ENCODE measurements around the gene ROBO2.

ROBO2 gene

DNA sequence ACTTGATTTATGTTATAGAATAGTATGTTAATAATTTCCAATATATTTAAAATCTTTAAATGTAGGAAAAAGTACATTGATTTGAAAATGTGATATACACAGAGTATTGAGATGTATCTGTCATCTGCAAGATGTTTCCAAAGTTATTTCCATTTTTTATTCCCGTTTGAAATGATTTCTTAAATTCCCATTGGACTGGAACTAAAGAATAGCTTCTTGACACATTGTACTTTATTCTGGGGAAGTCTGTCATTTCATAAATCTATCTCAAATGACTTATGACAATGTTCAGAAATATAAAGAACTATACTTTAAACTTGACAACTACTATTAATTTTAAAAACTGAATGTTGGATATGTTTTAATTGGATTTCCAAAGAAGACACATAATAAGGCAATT, 489.6 kb downstream of the ROBO2 start:
- no peak for DNase-seq

DNA sequence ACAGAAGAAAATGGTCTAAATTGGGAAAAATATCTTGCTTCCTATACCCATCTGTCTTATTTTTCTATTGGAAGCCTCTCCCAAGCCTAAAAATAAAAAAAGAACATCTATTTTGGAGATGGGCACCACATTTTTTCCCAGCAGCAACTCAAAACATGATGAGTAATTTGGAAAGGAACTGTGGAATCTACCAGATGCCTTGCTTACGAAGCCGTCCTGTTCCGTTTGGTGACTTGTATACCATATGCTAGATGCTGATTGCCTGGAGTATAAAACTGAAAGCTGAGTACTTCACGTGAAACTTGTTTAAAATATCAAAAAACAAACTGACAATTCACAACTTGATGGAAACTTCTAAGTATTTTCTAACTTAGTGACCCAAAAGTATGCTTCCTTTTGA, 491.0 kb downstream of the ROBO2 start:
- DNase-seq = no peak

DNA sequence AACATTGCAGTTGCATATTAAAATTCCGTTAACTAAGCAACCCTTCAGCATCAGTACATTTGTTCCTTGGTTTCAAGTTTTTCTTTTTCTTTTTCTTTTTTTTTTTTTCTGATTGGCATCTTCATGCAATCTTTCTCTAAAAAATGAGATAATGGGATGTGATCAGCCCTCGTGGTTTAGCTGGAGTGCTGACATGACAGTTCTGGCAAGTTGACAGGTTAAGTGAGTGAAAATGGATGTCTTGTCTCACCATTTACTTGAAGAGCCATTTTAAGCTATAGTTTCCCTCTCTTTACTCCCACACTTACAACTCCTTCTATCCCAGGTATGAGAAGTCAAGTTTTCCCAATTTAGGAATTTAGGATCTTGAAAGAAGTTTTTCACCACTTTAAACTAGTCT, 495.2 kb downstream of the ROBO2 start:
- DNase-seq = no peak

DNA sequence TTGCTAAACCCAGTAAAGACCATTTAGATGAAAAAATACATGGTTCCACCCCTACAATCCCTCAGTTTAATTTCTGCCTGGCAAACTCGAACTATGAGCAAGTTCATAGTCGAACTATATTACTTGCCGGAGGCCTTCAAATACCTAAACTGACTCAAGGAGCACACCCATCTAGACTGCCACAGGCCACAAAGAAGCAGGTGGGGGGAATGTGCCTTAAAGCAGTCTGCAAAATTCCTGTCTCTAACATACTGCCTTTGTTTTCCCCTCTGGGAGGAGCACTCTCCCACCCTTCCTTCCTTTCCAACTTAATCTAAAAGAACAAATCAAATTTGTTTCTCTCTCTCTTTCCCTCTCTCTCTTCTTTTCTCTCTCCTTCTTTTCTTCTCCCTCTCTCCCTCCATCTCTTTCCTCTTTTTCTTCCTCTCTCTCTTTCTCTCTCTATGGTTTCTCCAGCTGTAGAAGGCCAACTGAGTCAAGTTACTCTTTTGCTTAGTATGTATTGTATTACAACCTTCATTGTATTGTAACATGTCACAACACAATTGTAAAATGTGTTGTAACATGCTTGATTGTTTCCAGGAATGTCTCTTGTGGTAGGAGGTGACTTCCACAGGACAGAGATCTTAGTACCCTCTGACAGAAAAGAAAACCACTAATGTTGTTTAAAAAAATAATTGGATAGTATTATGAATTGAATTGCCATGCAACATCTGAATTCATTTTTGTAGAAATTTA, 496.3 kb downstream of the ROBO2 start:
- no peak for DNase-seq

DNA sequence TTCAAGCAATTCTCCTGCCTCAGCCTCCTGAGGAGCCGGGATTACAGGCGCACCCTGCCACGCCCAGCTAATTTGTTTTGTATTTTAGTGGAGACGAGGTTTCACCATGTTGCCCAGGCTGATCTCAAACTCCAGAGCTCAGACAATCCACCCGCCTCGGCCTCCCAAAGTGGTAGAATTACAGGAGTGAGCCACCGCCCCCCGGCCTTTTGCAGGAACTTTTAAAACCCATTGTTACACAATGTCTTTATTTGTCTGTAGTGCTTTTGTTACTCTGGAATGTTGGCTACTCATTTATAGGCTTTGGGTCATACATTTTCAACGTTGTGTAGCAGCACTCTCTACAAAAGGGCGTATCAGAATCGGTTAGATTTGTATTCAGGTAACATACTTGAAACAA, 499.1 kb downstream of the ROBO2 start:
- no peak for DNase-seq

DNA sequence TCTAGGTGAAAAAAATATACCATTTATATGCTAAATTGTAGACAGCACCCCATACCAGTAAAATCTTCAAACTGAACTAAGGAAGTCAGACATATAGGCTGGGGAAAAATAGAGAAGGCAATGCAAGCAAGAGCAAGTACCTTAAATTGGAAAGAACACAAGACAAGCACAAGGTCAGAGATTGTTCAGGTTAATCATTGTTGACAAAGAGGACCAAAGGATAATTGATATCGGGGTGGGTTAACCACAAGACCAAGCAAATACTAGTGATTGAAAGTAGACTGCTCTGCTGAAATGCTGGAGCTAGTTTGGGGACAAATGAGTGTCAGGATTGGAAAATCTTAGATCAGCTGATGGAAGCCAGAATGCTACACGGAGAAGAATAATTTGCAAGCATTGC, 499.8 kb downstream of the ROBO2 start:
- DNase-seq = no peak

DNA sequence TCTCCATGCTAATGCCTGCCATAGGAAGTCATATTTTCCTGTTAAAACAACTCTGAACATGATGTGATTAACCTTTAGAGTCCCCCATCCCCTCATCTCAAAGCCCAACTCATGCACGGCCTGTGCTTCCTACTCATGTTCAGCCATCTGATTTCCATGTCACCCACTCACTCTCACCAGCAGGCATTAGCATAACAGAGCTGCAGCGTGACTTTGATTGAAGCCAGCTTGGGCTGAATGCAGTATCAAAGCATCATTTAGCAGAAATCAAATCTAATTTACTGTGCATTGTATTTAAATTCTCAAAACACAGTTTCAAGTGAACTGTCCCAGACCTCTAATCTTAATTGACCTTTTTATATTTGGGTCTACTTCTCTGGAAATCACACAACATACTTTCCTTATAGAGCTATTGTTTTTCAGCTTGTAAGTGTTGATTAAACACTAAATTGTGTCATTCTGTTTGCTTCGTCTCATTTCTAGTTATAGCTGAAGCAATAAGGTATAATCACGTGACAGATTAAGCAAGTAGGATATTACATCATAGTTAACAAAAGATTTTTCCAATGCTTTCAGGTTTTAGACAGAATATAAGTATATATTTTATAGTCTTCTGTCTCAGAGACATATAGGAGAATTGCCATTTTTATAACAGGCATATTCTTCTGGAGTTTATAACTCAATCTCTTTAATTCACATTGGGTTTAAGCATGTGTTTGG, 501.5 kb downstream of the ROBO2 start:
- no peak for DNase-seq

DNA sequence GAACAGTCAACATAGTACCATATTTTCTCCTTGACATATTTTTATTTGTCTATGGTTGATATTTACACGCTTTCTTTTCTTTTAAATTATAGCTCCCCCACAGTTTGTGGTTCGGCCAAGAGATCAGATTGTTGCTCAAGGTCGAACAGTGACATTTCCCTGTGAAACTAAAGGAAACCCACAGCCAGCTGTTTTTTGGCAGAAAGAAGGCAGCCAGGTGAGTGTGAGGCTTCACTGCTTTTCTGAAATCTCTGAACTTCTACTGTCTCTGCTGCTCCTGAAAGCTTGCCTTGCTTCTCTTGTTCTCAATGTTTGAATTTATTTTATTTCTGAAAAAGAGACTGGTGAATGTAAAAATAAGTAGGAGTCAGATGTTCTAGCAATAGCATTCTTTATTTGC, 506.3 kb downstream of the ROBO2 start:
- no peak for DNase-seq

DNA sequence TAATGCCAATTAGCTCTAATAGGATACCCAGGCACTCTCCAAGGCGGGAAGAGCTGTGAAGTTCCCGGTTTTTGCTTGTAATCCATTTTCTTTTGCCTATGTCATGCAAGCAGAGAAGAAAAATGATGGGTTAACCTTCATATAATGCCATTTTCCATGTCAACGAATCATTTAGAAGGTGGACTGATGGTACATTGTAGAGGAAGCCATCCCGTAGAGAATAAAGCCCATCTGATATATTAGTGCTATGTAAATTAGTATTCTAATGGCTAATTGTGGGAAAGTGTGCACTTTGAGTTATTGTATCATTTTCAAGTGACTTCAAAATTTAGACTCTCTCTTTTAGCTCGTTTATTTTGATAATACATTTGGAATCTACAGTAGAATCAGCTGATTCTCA, 509.1 kb downstream of the ROBO2 start:
- no peak for DNase-seq

DNA sequence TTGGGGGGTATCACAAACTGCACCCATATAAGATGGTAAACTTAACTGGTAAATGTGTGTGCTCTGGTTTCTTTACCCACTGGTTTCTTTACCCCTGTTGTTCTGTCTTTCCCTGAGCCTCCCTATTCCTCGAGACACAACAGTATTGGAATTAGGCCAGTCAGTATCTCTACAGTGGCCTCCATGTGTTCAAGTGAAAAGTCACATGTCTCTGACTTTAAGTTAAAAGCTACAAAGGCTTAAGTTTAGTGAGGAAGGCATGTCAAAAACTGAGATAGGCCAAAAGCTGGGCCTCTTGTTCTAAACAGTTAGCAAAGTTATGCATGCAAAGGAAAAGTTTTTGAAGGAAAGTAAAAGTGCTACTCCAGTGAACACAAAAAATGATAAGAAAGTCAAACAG, 513.3 kb downstream of the ROBO2 start:
- DNase-seq = no peak

DNA sequence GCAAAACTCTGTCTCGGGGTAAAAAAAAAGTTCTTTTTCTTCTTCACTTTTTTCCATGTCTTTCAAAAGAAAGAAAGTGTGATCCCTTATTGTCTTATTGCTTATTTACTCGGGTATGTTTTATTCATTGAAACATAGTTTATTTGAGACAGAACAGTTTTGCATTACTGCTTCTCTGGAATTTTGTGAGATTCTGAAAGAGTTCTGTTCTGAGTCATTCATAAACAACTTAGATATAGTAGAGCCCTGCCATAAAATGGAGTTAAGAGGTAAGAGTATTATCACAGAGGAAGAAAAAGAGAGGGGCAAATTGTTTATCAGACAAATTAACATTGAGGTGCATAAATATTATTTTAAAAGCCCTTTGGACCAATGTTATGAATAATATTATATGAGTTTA, 522.2 kb downstream of the ROBO2 start:
- no peak for DNase-seq

DNA sequence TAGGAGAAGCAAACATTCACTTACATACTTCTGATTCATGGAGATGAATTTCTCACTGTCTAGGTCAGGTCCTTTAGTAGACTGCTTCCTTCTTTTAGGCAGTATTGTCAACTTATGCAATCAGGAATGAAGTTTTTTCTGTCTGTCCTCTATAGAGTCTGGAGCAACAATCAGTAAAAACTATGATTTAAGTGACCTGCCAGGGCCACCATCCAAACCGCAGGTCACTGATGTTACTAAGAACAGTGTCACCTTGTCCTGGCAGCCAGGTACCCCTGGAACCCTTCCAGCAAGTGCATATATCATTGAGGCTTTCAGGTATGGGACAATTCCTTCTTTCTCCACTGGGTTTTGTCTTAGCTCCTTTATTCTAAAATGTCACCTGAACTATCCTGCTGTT, 523.1 kb downstream of the ROBO2 start:
- DNase-seq = no peak

DNA sequence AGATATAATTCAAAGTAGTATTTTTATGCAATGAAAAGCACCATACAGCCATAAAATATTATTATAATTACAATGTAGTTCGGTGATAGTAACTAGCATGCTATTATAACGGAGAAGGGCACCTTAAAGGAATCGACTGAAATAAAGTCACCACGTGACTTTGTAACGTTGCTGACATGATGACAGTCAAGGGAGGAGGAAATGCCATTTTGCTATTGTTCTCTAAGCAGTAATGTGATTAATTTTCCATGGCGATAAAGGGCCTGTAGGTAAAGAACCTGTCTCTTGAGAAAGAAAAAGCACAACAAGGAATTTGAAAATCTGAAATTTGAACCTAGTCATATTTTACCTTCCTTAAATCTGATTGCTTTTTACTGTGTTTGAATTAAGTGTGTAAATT, 526.2 kb downstream of the ROBO2 start:
- no peak for DNase-seq

DNA sequence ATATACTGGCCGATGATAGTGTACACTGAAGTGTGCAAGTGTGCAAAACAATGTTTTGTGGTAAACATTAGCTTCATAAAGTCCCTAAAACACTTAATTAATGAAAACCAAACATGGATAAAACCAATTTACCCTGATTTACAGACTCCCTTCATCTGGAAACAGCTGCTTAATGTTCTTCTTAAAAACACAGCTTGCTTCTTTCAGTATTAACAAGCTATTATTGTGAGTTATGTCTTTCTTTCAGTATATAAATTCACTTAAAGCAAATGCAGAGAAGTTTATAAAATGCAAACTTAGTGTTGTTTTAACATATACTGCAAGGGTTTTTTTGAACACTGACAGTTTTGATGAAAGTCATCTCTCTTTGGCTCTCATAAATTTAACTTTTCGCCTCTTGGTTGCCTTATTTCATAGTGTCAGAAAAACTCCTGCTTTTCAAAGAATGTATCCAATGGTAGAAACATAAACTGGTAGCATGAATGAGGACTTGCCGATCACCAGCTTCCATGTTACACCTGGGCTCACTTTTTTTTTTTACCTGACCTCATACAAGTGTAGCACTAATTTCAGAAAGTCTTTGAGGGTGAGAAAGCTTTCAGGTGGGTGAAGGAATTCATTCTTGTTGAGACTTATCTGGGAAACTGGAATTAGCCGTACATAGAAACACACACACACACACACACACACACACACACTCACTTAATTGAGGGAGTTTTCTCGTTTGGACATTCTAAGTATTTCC, 532.2 kb downstream of the ROBO2 start:
- no peak for DNase-seq

DNA sequence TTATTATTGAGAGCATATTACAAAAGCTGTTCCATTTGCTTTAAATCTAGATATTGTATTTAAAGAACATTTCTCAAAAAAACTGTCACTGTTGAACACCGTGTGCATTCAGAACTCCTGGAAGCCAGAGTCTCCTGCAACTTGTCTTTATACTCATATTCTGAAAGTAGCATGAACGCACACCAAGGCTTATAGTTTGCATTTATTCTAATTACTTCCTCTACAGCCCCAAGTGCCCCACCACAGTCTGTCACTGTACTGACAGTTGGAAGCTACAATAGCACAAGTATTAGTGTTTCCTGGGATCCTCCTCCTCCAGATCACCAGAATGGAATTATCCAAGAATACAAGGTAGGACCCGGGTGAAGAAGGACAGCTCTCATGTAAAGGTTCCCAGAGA, 537.4 kb downstream of the ROBO2 start:
- no peak for DNase-seq

DNA sequence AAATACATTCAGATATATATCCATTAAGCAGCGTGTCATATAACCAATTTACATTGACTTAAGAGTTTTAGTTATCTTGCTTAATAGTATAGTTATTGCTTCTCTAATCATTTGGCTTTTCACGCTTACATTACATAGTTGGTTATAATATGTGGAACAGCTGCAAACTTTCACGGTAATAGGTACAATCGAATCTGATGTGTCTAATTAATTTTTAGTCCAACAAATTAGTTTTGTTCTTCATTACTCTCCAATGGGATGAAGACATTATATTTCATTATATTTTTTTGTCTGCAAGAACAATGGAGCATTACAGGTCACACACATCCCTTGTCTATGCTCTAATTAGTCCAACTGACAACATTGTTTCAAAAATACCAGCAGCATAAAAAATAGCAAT, 546.3 kb downstream of the ROBO2 start:
- no peak for DNase-seq

DNA sequence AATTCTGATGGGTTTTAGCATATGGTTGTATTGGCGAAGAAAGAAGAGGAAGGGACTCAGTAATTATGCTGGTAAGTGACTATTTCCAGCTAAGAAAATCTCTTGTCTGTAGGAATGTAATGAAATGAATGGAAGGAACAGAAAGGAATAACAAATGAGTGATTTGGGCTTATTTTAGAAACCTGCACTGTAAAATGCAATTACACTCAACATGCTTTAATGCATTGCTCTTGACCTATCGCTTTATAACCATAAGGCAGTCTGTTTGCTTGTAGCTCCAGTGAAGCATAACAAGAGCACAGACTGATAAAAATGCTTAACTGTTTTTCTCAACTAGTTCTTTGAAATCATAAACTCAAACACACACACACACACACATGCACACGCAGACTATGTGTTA, 549.0 kb downstream of the ROBO2 start:
- DNase-seq = no peak

DNA sequence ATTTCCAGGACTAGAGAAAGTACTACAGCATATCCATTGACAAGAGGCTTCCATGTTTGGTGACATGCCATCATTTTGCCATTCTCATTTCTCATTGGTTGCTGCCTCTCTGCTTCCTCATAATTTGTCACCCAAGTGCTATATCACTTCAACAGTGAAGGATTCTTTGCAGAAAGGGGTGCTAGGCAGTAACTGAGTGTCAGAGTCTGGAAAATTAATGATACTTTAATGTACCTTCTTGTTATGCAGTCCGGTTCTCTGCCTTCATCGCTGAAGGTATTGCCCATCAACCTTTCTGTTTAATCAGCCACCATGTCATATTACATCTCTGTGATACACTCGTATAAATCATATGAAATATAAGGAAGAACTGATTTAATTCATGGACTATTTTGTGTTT, 550.3 kb downstream of the ROBO2 start:
- no peak for DNase-seq

DNA sequence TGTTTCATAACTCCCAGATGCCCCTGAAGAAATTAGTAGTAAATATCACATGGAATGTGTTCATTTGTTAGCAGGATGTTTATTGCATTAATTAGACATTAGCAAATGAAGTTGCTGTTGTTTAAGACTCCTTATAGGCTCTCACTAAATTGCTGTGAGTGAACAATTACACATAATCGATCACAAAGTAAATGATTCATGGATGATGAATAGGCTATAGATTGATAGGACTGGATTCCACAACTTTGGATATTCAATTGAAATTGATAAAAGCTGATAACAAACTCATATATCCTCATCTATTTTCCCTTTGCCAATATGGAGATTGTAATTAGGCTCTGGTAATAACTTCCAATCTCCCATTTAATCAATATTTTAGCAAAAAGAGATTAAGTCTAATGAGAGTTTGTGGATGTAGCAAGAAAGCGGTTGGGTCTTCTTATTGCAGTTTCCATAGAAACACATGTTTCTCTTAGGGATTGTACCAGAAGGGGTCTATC, 555.5 kb downstream of the ROBO2 start:
- DNase-seq = no peak

DNA sequence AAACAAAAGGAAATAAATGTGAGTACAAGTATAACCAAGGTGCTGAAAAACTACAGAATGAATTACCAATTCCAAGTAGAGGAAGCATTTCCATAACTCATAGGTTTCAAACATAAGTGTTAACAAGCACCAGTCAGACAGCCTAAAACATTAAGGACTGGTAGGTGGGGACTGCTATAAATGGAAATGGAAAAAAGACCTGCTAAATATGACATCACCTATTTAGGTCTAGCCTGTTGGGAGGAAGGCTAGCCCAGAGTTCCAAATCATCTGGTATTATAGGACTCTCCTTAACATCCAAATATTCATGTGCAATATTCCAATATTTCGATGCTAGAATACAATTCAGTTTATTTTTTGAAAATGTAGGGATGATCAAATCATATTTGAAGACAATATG, 560.0 kb downstream of the ROBO2 start:
- DNase-seq = no peak

DNA sequence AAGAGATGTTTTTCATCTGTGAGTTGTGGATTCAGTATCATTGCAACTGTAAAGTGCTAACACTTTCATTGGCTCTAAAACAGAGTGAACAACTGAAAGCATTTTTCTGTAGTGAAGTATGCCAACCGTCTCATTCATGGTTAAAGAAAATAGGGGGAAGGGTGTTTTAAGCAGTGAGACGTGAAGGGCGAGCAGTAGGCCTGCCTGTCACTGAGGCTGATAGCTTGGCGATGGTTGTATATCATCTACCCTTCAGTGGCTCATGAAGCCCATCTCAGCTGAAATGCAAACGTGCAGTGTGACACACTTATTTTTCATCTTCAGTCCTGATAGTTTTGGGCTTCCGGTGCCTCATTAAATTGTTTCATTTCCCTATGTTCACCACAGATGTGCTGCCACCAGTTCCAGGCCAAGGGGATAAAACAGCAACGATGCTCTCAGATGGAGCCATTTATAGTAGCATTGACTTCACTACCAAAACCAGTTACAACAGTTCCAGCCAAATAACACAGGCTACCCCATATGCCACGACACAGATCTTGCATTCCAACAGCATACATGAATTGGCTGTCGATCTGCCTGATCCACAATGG, 562.0 kb downstream of the ROBO2 start:
- DNase-seq = no peak

DNA sequence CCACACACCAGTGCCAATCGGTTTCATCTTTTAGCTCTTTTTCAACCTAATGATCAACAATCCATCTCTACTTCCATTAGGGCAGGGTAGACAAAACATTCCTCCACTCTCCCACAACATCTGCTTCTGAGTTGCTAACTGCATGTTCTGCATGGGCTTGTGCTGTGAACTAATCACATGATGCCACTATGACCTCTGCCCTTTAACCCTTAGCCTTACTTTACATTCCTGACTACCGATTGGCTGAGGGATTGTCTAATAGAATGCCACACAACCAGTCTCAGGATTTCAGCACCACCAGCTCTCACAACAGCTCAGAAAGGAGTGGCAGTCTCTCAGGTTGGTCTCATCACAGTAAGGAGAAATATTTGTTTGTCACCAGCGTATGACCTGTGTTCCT, 562.8 kb downstream of the ROBO2 start:
- DNase-seq = no peak

DNA sequence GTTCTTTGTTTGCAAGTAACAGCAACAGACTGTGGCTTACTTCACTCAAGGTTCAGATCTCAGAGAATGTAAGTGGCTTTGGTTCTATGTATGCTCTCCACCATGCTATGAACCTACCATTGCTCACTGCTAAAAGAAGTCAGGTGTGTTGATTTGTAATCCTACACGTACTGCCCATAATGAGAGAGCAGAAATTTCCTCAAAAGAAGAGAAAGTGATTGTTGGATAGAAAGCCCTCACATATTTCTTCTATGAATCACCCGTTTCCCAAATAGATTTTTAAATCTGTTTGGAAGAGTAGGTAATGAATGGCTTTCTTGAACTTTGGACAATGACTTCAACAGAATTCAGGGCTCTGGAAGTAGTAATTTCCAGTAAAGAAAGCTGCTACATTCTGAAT, 565.4 kb downstream of the ROBO2 start:
- DNase-seq = no peak

DNA sequence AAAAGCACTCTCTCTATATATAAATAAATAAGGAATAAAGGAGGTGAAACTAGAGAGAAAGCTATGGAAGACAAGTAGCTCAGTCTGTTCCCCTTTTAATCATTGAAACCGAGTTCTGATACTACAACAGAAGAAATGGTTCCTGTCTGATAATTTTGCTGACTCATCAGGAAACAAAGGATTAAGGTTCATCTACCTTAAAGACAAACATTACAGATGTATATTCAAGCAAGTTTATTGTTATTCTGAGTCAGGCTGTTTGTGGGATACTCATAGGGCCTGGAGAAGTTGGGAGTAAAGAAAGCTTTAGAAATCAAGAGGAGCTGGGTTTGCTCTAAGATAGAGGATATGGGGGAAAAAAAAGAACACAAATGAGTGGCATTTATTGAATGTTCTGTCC, 566.0 kb downstream of the ROBO2 start:
- no peak for DNase-seq
